GM18502 (cell line): ENCODE data around the gene RAD51B.
"Not testable (repeated sequence)": the region's sequence is repeated elsewhere in the genome, so short reads cannot be mapped to it uniquely, and the experiment has no call there.

Experiments used
- ATAC-seq: cut with Tn5 transposase; IDR thresholded peaks from one replicate; pipeline ENCODE4 v1.9.1; 2021; ENCODE audit warnings: mild to moderate bottlenecking; ENCODE audit not compliant: unreplicated experiment, poor library complexity

Gene RAD51B

DNA sequence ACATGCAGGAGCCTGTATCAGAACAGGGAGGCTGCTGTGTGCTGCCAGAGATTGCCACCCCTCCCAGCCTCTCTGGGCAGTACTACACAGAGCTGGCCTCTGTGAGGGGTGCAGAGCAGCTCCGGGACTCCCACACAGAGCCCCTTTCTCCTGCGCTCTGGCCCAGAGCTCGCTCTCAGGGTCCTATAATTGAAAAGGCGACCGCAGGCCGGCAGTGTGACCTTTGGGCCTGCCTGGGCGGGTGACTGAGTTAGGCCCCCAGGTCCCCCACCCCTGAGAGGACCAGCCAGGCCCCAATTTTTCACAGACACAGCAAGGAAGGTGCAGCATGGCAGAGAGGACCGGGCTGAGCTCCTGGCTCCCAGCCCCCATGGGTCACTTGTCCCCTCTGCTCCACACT lies 836.9 kb downstream of the RAD51B start:
- ATAC-seq: no peak

DNA sequence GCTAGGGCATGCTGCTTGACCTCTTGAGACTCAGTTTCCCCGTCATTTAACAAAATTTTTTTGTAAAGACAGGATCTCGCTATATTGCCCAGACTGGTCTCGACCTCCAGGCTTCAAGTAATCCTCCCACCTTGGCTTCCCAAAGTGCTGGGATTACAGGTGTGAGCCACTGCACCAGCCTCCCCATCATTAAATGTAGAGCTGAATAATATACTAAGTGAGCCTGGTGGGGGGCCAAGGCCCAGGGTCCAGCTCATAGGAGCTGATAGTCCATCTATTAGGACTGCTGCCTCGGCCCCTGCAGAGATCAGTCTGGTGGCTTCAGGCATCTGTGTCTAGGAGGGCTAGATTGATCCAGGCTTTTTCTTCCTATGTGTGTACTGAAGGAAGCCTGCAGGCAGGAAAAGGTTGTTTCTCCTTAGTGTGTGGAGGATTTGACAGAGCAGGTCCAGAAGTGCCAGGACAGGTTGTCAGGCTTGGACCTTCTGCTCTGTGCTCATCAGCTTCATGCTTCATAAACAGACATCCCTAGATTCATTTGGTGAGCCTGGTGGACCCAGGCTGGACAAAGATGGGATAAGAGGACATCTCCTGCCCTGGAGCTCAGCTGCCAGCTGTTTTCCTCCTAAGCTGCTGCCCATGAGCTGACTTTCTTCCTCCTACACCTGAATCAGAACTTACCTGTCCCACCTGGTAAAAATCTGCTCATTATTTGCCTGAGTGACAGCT lies 837.9 kb downstream of the RAD51B start:
- ATAC-seq: no peak

DNA sequence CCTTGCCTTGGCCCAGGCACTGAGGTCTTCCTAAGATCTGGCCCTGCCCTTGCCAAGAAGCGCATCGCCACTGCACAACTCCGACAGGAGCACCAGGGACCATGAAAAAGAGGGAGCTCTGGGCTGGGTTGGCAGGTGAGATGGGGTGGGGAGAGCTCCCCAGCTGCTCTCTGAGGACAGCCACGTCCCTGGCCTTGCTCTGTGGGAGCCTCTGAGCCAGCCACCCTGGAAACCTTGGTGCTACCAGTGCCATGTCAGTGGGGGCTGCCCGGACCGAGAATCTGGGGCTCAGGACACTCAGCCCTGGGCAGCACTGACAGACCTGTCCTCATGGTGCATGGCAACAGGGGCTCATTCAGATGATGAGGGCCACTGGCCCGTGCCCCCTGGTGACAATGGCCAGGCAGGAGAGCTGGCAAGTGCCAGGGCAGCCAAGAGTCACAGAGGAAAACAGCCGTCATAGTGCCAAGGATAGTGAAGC lies 838.5 kb downstream of the RAD51B start:
- ATAC-seq: no peak

DNA sequence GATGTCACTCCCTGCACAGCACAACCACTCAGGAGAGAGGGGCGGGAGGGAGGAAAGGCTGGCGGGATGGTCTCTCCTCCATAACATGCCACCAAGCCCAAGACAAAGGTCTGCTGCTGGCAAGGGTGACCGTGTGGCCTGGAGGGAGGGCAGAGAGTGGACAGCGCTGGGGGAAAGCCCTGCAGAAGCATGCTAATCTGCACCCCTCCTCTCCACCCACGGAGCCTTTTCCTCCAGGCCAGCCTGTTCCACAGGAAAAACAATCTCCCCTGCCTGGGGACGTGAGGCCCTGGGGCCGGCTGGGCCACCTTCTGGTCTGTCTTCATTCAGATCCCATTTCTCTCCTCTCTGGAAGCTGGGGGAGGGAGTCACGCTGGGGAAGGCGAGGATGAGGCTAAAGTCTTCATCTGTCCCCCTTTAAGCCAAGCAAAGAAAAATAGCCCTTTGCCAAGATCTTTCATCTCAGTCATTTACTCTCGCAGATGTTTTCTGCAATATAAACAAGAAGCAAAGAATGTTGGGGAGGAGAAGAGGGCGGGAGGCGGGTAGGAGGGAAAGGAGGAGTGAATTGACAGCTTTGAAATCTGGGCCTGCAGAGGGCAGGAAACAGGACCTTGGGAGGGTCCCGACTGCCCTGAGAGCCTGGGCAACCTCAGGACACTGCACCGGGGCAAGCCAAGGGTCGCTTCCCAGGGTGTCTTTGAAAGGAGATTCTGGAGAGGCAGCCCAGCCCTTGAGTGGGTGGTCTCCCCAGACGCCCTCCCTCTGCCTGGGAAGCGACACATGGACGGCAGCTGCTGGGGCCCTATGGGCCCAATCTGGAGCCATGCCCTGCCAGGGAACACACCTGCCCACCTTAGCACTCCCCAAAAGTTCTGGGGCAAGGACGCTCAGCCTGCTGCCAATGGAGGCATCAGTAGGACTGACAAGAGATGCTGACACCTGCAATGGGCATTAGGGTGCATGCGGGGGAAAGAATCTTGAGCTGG lies 839.7 kb downstream of the RAD51B start:
- ATAC-seq: no peak

DNA sequence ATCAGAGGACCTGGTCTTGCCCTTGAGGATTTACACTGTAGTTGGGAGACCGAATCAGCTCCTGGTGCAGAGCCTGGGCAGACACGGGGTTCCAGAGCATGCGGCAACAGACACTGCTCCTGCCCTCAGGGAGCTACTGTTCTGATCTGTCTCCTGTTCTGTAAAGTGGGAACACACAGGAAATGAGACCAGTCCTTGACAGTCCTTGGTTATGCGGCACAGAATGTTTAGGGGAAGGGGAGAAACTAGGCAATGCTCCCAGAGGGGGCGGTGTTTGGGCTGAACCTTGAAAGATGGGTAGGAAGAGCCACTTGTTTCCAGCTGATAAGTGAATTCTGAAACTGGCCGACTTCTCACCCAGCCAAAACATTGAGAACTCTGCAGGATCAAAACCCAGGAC lies 840.9 kb downstream of the RAD51B start:
- ATAC-seq: no peak

DNA sequence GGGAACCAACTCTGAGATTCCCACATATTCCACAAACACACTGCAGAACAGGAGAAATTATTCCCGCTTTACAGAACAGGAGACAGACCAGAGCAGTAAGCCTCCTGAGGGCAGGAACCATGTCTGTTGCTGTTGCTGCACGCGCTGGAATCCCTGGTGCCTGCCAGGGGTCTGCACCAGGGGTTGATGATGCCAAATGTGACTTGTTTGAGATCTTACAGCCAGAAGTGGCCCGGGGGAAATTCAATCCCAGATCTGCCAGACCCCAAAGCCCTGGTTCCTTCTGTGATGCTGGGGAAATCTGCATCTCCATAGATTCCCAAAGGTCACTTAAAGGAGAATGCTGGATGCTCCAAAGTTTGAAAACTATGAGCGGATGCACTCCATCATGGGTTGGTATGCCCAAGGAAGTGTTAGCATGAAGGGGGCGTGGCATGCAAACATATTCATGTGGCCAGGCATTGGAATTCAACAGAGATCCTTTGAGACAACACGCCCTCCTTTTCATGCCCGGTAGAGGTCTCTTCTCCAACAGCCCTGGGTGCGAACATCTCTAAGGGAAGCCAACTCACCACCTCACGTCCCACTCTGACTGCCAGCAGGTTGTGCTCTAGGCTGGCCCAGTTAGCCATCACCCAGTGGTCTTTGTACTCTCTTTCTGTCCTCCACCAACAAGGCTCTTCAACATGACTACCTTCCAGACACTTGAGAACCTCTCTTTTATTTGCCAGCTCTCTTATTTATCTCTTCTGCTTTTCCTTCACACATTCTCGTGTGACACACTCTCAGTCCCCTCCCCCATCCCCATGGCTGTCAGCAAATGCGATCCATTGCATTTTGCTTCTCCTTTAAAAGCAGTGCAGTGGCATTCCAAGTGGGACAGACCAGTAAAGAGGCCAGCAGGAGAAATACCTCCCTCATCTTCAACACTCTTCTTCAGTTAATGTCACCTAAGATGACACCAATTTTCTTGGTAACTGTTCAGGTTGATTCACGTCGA lies 841.9 kb downstream of the RAD51B start:
- ATAC-seq: no peak

DNA sequence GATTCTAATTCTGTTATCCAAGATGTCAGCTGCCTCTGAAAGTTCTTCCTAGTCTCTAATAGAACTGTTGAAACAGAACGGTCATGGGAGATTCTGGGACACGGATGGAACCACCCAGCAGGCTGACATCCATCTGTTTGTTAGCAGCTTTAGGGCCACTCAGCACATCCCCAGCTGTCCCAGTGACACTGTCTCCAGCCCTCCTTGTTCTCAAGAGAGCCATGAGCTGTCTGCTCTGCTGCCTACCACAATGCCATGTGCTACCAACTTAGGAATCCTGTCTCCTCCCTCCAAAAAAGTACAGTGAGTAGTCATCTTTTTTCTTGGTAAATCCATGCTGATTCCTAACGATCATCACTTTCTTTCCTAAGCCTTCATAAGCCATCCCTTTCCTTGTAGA lies 842.8 kb downstream of the RAD51B start:
- no peak for ATAC-seq

DNA sequence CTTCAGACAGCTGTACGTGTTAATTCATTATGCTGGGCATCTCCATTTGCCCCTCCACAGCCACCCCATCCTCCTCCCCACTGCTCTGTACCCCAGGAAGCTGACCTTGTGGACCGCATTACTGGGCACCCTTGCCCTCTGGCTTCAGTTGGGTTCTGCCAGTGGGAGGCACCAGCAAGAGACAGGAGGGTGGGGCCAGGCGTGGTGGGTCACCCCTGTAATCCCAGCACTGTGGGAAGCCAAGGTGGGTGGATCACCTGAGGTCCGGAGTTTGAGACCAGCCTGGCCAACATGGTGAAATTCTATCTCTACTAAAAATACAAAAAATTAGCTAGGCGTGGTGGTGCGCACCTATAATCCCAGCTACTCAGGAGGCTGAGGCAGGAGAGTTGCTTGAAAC lies 843.2 kb downstream of the RAD51B start:
- not testable (repeated sequence) for ATAC-seq

DNA sequence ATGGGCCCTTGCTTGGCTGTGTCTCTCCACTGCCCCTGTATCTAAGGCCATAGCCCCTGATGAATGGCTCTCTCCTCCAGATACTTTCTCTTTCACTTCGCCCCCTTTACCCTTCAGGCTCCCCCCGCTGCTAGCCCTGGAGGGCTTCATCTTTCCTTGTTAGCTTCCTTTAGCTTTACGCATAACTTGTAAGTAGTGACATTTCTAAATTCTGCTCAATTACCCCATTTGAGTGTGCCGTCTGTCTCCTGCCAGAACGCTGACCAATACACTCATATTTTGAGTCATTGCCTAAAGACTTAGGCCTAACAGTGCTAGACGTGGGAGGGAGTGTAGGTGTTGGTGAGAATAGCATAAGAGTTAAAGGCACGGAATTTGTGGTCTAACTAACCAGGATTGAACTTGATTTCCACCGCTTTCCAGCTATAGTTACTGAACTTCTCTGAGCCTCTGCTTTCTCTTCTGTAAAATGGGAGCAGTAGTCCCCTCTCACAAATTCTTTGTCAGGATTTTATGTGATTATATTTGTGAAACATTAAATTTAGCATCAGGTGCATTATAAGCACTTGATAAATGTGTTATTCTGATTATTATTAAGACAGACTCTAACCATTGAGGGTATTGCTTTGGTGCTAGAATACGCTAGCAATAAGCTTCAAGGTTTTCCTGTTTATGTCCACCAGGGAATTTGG lies 844.0 kb downstream of the RAD51B start:
- peak; percentile 78 for ATAC-seq

DNA sequence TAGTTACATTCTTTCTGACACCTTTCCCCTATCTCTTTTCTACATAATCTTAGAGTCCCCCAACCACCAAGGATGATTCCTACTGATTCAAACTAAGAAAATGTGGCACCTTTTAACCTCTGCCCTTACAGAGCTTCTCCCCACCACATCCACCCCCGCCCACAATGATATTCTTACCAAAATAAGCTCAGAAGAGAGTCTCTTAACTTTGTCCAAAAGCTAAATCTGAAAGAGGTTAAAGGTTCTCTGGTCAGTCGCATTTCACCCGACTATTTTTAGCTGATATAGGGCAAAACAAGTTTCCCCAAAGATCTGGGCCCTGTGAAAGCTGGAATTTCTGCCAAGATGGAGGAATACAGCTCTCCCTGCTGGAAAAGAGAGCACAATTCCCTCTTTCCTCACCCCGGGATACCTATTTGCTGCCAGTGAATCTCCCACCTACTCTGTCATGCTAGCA lies 844.7 kb downstream of the RAD51B start:
- no peak for ATAC-seq

DNA sequence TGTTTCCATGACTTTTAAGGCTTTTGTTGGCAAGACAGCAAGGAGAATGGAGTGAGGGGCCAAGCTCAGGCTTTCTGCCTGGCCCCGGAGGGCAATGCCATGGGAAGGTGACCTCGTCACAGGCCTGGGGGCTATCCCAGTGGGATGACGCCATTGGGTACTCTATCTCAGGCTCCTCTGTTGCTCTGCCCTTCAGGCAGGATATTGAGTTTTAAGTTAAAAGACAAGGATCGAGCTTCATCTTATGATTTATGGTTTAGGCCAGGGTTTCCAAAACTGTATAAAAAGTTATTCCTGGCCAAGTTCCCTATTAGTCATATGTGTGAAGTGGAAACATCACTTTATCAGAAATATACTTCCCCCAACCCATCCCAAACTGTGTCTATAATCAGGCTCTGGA lies 845.6 kb downstream of the RAD51B start:
- ATAC-seq: no peak

DNA sequence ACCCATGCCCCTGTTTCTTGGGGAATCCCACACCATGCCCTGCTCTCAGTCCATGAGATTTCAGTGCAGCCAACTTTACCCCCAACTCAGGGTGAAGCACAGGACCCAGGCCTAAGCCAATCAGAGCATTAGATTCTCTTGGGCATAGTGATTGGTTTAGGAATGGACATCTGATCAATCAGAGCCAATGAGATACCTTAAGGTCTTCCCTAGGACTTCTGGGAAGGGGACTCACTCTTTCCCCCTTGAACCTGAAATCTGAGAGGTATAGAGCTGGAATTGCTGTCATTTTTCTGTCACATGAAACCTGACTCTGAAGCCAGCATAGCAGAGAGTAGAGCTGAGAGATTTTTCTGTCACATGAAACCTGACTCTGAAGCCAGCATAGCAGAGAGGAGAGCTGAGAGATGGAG lies 846.2 kb downstream of the RAD51B start:
- no peak for ATAC-seq

DNA sequence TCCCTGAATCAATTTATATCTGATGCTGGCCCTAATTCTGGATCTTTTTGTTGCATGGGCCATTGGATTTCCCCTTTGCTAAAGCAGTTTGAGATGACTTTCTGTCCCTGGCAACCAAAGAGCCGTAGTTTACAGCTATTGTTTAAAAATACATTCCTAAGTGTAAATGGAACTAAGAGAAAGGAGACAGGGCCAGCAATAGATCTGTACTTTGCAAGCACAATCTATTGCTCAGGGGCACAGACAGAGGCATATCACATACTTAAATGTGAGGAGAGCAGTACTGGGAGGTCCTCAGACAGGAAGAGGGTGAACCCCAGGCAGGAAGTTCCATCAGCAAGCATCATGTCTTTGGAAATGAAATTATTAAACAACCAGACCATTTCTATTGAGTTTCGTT lies 846.7 kb downstream of the RAD51B start:
- no peak for ATAC-seq

DNA sequence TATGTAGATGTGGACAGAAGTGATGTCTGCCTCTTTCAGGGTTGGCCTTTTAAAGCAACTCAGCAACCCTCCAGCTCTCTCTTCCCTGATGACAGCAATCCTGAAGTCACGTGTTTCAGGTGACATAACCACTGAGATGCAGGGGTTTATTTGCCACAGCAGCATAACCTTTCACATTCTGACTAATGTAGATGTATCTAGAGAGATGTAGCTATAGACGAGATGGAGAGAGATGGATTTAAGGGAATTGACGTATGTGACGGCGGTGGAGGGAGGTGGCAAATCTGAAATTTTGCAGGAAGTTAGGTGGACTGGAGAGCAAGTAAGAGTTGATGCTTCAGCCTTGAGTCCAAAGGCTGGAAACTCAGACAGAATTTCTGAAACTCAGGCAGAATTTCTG lies 847.3 kb downstream of the RAD51B start:
- ATAC-seq: no peak

DNA sequence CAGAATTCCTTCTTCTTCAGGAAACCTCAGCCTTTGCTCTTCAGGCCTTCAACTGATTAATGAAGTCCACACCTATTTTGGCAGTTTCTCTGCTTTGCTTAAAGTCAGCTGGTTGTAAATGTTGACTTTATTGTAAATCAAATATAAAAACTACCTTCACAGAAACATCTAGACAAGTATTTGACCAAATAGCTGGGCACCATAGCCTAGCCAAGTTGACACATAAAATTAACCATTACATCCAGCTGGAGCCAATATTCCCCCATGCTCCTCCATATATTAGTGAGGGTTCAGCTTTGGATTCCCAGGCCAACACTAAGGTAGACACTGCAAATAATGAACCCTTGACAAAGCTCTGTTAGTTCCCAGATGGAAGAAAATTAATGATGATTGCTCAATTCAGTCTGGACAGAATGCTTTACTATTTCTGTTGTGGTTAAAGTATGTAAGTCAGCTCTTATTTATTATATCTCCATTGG lies 847.8 kb downstream of the RAD51B start:
- ATAC-seq: no peak

DNA sequence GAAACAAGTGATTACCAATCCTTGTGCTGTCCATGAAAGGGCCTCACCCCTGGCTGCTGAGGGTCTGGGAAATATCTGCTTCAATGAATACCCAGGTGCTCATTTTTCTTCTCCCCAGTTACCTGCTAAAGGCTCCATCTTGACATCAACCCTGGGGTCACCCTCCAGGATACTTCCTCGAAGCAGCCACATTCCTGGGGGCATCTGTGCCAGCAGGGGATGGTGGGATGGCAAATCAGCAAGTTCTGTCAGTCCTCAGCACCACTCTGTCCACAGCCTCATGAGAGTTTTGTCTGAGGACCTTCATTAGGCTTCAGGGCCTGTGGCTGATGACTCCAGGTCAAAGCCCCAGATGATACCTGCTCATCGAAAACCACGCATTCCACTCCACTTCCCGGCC lies 848.4 kb downstream of the RAD51B start:
- no peak for ATAC-seq

DNA sequence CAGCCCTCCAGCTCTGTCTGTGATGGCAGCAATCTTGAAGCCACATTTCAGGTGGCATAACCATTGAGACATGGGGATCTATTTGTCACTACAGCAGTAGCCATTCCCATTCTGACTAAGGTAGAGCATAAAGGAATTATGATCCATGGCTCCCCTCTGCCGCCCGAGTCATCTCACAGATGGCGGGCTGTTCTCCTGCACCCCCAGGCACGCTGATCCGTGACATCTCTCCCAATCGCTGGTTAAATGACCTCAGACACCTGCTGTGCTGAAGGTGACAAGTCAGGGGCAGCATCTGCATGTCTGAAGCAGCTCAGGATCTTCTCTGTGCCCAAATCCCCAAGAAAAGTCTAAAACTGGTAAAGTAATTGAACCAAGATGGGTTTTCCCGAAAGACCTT lies 849.0 kb downstream of the RAD51B start:
- no peak for ATAC-seq

DNA sequence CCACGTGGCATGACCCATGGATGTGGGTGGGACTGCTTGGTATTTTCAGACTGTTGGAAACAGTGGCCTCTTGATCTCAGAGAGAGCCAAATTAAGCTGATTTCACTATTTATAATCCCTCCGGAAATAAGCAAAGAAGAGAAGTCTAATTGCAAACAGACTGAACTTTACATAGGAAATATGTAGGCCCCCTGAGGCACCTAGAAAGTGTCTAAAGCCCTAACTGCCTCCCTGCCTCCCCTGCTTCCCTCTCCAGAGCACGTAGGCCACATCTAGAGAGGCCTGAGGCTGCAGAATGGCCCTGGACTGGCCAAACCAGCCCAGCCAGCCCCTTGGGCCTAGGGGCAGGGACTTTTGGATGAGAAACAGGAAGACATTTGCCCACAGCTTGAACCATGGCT lies 849.5 kb downstream of the RAD51B start:
- no peak for ATAC-seq

DNA sequence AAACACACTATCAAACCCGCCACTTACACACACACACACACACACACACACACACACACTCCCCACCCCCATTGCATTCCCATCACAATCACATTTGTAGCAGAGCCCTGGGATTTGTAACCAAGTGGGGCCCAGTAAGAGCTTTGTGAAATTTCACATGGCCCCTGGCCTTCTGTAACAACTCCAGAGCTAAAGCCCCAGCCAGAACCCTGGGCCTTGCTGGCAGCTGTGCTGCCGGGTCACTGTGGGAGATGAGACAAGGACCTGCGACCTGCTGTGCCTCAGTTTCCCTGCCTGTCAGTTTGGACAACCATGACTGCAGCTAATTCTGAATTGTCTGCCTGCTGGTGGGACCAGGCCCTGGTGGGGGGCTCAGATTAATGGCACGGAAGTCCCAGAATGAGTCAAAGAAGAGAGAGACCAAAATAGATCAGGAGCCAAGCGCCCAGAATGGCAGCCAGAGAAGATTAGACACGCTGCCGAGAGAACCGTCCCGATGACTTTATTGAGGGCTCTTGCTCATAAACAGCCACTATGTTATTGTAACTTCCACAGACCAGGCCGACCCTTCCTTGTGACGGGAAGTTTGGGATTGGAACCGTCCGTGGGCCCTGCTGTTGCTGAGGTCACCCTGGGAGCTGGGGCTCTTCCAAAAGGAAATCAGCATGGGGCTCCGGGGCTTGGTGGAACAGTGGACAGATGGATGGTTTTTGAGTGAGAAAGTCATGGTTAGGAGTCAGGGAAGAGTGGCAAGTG lies 850.2 kb downstream of the RAD51B start:
- ATAC-seq: no peak
